ENCODE measurements around the gene ZNF219. TPM values are rescaled to one million over a fixed set of nuclear protein-coding genes. Genes with fewer than 3 reads are reported as not detected.

ZNF219 gene
- total and polyA plus RNA-seq, 2 of the 13 experiments (the other 11 are each of a cell fraction or from before 2014, with no cell fraction given), result 34.5 to 36.6 TPM

DNA sequence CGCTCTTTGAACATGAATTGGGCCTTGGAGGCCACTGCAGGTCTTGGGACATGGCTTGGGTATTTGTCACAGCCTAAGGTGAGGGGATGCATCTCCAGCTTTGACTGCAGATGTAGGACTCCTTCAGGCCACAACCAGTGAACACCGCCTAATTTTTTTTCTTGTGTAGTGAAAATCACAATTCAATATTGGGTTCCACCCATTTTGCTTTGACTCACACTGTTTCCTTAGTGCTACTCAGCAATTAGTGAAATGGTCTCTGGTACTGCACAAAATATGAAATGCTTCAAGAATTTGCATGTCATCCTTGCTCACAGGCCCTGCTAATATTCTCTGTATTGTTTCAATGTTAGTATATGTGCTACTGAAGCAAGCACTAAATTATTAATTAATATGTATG lies 14.9 kb upstream of the ZNF219 start (continued):
- TF ChIP-seq ZNF83 (CRISPR knock-in tag; IDR thresholded peaks at IDR 0.05; ENCODE audit: borderline replicate concordance), result no peak

DNA sequence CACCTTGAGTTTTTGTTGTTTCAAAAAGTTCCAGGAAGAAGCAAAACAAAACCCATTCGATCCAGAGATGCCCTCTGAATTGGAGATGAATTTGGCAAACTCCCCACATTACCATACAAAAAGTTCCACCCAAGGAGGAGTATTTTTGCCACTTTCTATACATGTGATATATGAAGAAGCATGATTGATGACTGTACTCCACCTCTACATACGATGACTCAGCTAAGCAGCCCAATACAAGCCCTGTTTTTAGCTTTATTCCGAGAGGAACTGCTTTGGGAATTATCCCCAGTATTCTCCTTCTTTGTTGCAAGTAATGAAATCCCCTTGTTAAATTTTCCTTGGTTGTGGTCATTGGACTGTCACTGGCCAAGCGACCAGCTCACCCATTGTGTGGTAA lies 13.8 kb upstream of the ZNF219 start:
- CTCF ChIA-PET (ENCODE audit: low intra/inter-chr PET ratio, low total read pairs), result no interaction called here
- Histone ChIP-seq H3K4me1 (ENCODE audit: insufficient read depth, low read length) (peaks cover 29% of the 10 kb centered on the region), H3K9ac (ENCODE audit: insufficient read depth, low read depth, low read length) (no peak overlapping the region), H3K4me3 (replicated peaks in 1 of 3; ENCODE audit: insufficient read depth in 1 of 3, low read depth in 2 of 3, low read length in 3 of 3) (no peak overlapping the region), H3K36me3 (replicated peaks in 1 of 2; ENCODE audit: control insufficient read depth in 1 of 2, insufficient read depth in 2 of 2, low read length in 2 of 2) (no peaks in the 10 kb centered on the region), H3K27ac (ENCODE audit: extremely low read length, insufficient read depth, low read length) (no peak overlapping the region), H3K4me2 (ENCODE audit: low read depth, low read length) (no peak overlapping the region), H2AFZ (ENCODE audit: low read length) (no peak overlapping the region), H3K9me3 (ENCODE audit: low read length) (no peaks in the 10 kb centered on the region), H4K20me1 (ENCODE audit: insufficient read depth, low read length) (no peaks in the 10 kb centered on the region), H3K27me3 (ENCODE audit: control insufficient read depth in 1 of 2, insufficient read depth in 2 of 2, low read length in 2 of 2) (no peaks in the 10 kb centered on the region), H3K79me2 (ENCODE audit: insufficient read depth, low read length) (no peaks in the 10 kb centered on the region)
- intact Hi-C loops (cut with micrococcal nuclease; ENCODE audit: unreplicated experiment) (no loop called here), in situ Hi-C loops (cut with HindIII; ENCODE audit: extremely low pct_ligation_motif_present, low pct_unique_long_range_greater_than_20kb) (no loop called here)
- FAIRE-seq (no peak), DNase-seq (ENCODE audit: low spot score) (no peak), ATAC-seq (no peak)
- no peak for TF ChIP-seq ZSCAN22 (CRISPR knock-in tag; IDR thresholded peaks at IDR 0.05)
- TF ChIP-seq, protein P1, sequence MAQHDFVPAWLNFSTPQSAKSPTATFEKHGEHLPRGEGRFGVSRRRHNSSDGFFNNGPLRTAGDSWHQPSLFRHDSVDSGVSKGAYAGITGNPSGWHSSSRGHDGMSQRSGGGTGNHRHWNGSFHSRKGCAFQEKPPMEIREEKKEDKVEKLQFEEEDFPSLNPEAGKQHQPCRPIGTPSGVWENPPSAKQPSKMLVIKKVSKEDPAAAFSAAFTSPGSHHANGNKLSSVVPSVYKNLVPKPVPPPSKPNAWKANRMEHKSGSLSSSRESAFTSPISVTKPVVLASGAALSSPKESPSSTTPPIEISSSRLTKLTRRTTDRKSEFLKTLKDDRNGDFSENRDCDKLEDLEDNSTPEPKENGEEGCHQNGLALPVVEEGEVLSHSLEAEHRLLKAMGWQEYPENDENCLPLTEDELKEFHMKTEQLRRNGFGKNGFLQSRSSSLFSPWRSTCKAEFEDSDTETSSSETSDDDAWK (CRISPR knock-in tag; IDR thresholded peaks at IDR 0.05), result no peak
- no peak for TF ChIP-seq PTBP1 (IDR thresholded peaks at IDR 0.05; ENCODE audit: low read depth, low read length, poor library complexity, severe bottlenecking)
- no peak for TF ChIP-seq ZNF432 (CRISPR knock-in tag; IDR thresholded peaks at IDR 0.05; ENCODE audit: borderline replicate concordance)
- TF ChIP-seq DMAP1 (CRISPR knock-in tag; IDR thresholded peaks at IDR 0.05), result no peak
- TF ChIP-seq, protein P2, sequence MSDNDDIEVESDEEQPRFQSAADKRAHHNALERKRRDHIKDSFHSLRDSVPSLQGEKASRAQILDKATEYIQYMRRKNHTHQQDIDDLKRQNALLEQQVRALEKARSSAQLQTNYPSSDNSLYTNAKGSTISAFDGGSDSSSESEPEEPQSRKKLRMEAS (IDR thresholded peaks at IDR 0.05), result no peak
- TF ChIP-seq TAF1 (CRISPR knock-in tag; IDR thresholded peaks at IDR 0.05), result no peak
- no peak for TF ChIP-seq SSRP1 (CRISPR knock-in tag; IDR thresholded peaks at IDR 0.05)
- TF ChIP-seq PLRG1 (conservative IDR thresholded peaks at IDR 0.05), result no peak
- 0 out of 2 replicates have a peak, but pooled peaks have one; percentile 11 for TF ChIP-seq MAFF (IDR thresholded peaks at IDR 0.05; ENCODE audit: low read depth, low read length)
- TF ChIP-seq MAFK (conservative IDR thresholded peaks at IDR 0.05 in 1 of 2, IDR thresholded peaks at IDR 0.05 in 1 of 2; ENCODE audit: low read length in 2 of 2), result peak in 1 of 2 experiments; percentile 29; a peak in 1 of 4 replicates
- TF ChIP-seq, protein P3, sequence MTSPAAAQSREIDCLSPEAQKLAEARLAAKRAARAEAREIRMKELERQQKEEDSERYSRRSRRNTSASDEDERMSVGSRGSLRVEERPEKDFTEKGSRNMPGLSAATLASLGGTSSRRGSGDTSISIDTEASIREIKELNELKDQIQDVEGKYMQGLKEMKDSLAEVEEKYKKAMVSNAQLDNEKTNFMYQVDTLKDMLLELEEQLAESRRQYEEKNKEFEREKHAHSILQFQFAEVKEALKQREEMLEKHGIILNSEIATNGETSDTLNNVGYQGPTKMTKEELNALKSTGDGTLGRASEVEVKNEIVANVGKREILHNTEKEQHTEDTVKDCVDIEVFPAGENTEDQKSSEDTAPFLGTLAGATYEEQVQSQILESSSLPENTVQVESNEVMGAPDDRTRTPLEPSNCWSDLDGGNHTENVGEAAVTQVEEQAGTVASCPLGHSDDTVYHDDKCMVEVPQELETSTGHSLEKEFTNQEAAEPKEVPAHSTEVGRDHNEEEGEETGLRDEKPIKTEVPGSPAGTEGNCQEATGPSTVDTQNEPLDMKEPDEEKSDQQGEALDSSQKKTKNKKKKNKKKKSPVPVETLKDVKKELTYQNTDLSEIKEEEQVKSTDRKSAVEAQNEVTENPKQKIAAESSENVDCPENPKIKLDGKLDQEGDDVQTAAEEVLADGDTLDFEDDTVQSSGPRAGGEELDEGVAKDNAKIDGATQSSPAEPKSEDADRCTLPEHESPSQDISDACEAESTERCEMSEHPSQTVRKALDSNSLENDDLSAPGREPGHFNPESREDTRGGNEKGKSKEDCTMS (CRISPR knock-in tag; conservative IDR thresholded peaks at IDR 0.05), result no peak
- no peak for TF ChIP-seq YY1 (IDR thresholded peaks at IDR 0.05; ENCODE audit: insufficient read depth, insufficient replicate concordance, low read depth, low read length)
- POLR2A ChIA-PET, result no interaction called here
- 37% methylated on average over 4 of the region's 4 CpGs for WGBS (ENCODE audit: low lambda C conversion rate)
- no TSS peak for BruUV-seq (replicated peaks)

Measured in HepG2 (cell line).